WI38 (cell line): Measurements from ENCODE around the gene IGFBP3.

Source experiments
- H3K4me3 ChIP-seq: 2 replicates; pipeline ENCODE4 v1.5.1; 2011; ENCODE audit warnings: low read depth, mild to moderate bottlenecking, control low read depth, low read length
- TF ChIP-seq, protein P1 (sequence below): IDR thresholded peaks from 2 replicates; pipeline ENCODE4 v1.5.1; 2012; ENCODE audit warnings: low read depth, mild to moderate bottlenecking, control low read depth, low read length

The IGFBP3 gene

DNA sequence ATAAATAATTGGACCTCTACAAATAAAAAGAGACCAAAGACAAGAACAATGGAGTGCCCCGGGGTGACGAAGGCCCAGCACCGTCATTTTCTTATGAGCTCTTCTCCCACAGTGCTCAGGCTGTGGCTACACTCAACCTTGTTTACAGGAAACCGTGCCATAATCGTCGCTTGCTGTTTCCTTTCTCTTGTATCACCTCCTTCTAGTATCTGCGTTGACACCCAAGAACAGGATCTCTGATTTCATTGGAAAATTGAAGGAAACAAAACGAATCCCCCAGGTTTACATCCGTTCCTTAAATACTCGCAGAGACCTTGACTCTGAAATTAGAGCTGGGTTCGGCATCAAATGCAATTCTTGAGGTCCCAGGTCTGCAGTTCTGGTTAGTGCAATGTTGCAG is 1.7 kb upstream of the IGFBP3 start:
- TF ChIP-seq, protein P1, sequence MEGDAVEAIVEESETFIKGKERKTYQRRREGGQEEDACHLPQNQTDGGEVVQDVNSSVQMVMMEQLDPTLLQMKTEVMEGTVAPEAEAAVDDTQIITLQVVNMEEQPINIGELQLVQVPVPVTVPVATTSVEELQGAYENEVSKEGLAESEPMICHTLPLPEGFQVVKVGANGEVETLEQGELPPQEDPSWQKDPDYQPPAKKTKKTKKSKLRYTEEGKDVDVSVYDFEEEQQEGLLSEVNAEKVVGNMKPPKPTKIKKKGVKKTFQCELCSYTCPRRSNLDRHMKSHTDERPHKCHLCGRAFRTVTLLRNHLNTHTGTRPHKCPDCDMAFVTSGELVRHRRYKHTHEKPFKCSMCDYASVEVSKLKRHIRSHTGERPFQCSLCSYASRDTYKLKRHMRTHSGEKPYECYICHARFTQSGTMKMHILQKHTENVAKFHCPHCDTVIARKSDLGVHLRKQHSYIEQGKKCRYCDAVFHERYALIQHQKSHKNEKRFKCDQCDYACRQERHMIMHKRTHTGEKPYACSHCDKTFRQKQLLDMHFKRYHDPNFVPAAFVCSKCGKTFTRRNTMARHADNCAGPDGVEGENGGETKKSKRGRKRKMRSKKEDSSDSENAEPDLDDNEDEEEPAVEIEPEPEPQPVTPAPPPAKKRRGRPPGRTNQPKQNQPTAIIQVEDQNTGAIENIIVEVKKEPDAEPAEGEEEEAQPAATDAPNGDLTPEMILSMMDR = no peak
- H3K4me3 ChIP-seq = peak overlapping the region; percentile 33

DNA sequence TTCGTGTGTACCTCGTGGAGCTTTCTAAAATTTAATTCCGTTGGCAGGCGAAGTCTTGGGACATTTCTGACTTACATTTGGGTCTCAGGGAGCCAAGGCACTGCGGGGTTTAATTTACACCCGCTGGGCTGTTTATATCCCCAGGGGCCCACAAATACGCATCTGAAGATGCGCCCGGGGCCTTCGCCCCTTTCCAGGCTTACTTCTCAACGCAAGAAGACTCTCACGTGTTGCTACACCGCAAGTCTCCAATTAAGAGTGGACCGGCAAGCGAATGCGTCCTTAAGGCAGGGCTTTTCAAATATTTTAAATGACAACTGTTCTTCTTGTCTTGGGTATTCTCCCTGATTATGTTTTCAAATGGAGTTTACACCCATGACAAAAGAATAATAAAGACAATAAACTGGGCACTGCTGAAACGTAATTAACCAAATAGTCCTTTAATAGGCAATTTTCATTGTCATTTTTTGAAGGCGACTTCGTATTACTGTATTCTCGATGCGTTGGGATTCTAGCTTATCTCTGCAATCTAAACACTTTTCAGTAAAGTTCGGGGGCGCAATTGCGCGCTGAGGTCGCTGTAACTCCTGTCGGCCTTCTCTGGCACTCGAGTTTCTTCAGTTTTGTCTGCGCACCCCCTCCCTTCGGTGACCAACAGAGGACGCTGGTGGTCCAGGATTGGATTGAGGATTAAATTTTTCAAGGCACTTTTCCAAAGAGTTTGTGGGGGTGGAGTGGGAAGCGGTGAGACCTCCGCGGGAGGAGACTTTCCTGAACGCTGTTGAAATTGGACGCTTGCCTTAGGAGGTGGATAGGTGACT is 837 bp upstream of the IGFBP3 start:
- TF ChIP-seq, protein P1 = peak; percentile 98
- H3K4me3 ChIP-seq = peak overlapping the region; percentile 73

DNA sequence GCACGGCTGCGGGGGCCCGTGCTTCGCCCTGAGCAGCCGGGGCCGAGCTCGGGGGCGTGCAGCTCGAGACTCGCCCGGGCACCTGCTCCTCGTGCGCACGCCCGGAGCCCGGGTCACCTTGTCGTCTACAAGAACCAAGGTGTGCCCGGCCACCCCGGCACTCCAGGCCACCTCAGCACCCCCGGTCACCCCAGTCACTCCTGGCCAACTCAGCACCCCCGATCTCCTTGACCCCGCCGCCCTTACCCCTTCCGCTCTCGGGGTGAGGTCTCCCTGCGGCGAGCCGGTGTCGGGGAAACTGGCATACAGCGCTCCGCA is 268 bp upstream of the IGFBP3 start:
- TF ChIP-seq, protein P1 = no peak
- H3K4me3 ChIP-seq = peak overlapping the region; percentile 73

DNA sequence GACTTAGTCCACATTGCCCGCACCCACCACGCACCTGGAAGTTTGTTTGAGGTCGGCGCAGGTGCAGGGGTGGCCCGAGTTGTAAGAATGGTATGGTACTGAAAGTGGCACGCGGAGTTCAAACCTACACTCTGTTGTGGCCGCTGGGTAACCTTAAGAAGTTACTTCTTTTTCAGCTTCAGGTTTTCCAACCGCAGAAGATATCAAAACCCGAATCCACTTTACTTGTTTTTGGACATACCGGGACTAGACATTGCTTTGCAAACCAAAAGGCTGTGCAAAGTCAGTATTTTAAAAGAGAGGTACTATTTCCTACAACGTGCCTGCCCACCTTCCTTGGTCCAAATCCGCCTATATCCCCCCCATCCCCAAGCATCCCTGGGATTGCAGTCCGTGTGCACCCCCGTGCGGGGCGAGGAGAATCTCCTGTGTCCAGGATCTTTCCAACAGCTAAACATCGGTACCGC is 1.0 kb downstream of the IGFBP3 start:
- peak overlapping the region; percentile 73 for H3K4me3 ChIP-seq
- TF ChIP-seq, protein P1 = no peak

DNA sequence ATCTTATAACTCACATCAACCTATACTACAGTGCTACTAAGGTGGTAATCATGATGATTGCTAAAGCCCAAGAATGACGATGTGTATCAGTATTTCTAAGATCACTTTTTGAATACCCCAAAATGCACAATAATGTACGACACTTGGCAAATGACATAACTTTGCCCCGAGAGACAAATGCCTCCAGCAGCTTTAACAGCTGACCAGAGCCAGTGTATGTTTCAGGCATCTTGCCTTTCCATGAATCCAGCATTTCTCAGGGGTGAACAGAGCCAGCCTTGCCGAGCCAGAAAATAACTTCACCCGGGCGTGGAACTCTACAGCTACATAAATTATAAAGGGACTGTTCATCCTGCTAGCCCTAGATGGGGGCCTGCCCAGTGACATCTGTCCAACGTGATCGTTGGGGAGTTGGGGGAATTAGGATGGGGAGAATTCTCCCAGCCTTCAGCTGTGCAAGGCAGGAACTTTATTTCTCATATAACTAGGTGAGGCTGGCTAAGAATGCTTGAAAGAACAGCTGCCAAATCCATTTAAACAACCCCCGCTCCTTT is 1.8 kb downstream of the IGFBP3 start:
- H3K4me3 ChIP-seq = peak overlapping the region; percentile 73
- TF ChIP-seq, protein P1 = no peak

DNA sequence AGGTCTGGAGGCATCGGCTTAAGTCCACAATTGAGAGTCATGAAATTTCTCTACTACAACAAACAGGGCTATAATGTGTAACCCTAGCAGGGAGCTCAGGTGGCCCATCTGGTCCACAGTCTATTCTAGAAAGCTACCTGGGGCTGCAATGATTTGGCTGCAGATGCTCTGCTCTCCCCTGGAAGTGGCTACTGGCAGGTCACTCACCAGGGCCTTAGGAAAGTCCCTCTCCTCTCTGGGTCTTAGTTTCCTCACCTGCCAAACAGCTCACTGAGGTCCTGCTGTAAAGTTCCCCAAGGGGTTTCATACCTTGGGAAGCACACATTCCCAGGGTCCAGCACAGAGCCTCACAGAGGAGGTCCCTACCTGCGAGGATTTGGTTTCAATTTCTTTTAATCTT is 2.5 kb downstream of the IGFBP3 start:
- TF ChIP-seq, protein P1 = no peak
- H3K4me3 ChIP-seq = peak overlapping the region; percentile 73

DNA sequence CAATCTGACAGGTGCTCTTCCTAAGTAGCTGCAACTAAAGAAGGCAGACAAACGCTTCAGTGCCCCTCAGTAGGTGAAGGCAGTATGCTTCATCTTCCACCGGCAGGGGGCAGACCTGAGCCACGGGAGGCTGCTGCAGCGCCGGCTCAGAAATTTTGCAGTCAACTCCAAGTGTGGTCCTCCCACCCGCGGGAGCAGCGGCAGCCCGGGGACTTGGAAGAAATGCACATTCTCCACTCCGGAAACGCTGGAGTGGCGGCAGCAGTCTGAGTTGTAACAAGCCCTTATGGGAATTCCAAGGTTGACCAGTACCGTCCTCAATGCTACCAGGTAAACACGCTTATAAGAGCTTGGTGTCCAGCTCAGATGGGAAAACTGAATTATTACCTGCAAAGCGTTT is 3.4 kb downstream of the IGFBP3 start:
- peak overlapping the region; percentile 73 for H3K4me3 ChIP-seq
- TF ChIP-seq, protein P1 = peak; percentile 91
